Activated CD4-positive, alpha-beta T cell treated with anti-CD3 and anti-CD28 coated beads for 1 hour (primary cell): ENCODE data around the gene HOOK2.

Experiments
- DNase-seq: peaks from one replicate; pipeline ENCODE4 v3.0.0-alpha.2; 2020

Gene HOOK2

DNA sequence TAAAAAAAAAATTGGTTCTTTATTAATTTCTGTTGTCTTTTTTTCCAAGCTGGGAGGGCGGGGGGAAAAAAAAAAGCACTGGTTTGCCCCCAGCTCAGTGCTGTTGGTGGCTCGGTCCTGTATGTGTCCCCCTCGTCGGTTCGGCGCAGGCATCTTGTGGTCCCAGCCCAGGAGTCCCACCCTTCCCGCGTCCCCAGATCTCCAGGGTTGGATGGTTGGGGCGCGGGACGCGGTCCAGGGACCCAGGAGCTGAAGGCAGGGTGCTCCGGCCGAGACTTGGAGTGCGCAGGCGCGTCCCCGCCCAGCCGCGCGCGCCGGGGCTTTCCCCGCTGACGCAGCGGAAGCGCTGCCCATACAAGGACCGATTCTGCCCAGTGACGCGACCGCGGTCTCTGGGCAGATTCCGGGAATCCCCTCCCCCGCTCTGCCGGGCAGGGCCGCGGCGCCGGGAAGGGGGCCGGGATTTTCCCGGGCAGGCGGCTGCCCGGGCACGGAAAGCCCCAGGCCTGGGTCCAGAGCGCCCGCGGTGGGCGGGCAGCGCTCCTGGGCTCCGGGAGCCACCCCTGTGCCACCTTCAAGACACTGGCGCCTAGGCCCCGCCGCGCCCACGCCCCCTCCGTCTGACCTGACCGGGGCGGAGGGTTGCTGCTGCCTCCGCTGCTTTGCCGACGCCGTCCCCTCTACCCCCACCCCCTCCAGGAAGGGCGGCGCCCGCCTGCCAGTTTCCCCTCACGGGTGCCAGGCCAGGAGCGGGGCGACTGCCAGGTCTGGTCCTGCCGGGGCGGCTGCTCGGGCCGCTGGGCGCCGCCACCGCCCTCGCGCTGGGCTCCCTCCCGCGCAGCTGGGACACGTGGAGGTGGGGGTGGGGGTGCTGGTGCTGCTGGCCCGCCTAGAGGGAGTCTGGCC is 18.2 kb upstream of the HOOK2 start:
- DNase-seq, result peak; percentile 94

- no peak for DNase-seq
These were observed 17.5 kb upstream of the HOOK2 start for GRCh38 chr19:12792853-12793289.

- peak; percentile 64 for DNase-seq
These were observed 16.9 kb upstream of the HOOK2 start for GRCh38 chr19:12792051-12792852.

GRCh38 chr19:12791345-12792050 is 16.1 kb upstream of the HOOK2 start, which contains the start of gene JUNB:
TSS of gene JUNB (plus strand) at chr19:12791486. CDS start at chr19:12791772, 286 bp downstream.
- DNase-seq, result peak; percentile 99

DNA sequence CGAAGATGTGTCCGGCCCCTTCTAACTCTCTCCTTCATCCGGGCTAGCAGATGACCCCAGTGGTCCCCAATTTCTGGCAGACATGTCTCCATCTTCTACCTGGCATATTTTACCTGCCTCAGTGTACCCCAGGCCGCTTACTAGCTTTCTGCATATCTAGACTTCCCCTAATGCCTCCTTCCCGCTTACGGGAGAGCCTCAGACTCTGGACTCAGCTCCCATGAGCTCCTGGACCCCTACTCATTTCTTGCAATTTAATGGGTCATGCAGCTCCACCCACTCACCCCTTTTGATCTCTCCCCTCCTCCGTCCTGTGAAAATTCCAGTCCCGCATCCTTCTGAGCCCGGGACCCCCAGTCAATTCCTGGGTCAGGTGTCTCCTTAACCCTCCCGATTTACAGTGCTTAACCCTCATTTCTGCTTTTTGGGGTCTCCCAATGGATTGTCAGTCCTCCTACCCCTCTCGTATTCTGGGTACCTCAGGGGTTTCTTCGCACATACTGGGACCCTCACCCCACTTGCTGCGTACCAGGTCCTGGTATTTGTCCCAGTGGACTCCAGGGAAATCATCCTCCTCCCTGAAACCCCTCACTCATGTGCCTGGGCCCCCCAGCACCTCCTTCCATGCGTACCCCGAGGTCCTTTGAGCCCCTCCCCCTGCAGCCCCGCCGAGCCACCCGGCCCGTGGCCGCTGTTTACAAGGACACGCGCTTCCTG is 15.4 kb upstream of the HOOK2 start:
- no peak for DNase-seq

- DNase-seq, result peak; percentile 82
These were observed 14.7 kb upstream of the HOOK2 start for GRCh38 chr19:12789904-12790619.

DNA sequence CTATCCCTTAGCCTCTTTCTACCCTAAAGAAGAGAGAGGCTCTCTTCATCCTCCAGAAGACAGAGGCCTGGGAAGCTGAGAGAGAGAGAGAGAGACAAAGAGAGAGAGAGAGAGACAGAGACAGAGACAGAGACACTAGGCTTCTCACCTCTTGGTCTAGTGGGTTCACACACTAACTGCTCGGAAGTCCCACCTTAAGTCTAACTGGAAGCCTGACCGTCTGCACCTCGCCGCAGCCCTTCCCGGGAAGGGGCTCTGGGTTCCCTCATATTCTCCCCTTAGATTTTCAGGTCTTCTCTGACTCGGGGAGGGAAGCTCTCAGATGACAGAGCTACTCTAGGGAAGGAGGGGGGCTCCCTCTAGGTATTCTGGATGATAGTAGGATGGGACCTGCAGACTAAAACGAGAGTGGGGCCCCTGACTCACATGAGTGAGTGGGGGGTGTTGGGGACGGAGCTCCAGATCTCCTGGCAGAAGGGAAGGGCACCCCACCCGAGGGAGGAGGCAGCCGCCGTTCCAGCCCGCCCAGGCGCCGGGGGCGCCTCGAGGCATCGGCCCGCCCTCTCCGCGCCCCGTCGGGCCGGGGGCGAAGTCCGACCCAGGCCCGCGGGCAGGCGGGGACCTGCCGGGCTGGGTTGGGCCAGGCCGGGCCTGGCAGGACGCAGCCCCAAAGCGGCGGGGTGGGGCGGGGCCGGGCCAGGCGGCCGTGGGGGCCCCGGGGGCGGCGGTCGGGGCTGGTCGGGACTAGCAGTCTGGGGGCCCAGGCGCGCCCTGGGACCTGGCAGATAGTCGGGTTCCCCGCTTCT is 13.9 kb upstream of the HOOK2 start:
- no peak for DNase-seq

DNA sequence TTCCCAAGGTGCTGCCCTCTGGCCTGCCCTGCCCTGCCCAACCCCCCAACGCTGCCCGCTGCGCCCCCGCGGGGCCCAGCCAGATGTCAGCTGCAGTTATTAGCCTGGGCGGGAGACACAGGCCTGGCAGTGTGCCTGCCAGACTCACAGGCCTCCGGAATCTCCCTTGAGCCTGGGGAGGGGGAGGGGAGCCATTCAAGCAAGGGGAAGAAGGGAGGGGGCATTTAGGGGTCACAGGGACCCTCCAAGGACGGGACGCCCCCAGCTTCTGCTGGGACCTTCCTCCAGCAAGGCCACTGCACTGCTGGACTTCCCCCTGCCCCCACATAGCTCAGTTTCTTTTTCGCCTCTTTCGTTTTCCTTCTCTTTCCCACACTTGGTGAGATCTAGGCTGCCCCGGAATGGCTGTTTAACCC is 13.3 kb upstream of the HOOK2 start:
- DNase-seq, result no peak

DNA sequence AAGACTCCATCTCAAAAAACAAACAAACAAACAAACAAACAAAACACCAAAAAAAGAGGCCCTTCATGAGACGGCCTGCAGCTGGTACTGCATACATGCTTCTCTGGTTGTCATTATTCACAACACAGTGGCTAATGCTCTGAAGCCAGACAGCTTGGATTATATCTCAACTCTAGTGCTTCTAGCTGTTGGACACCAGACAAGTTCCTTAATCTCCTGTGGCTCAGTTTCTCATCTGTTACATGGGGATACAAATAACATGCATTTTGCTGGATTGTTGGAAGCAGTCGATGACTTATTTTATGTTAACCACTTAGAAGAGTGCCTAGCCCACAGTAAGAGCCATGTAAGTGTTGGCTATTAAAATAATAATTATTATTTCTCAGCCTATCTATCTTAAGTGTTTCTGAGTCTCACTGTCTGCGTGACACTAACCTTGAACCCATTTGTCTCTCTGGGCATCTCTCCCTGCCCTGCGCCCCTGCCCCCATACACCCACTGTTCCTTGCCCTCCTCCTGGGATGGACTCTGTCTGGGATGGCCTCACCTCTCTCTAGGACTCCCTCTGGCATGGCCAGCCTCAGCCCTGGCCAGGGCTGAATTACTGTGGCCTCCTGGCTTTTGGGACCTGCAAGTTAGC is 12.8 kb upstream of the HOOK2 start:
- DNase-seq, result no peak

DNA sequence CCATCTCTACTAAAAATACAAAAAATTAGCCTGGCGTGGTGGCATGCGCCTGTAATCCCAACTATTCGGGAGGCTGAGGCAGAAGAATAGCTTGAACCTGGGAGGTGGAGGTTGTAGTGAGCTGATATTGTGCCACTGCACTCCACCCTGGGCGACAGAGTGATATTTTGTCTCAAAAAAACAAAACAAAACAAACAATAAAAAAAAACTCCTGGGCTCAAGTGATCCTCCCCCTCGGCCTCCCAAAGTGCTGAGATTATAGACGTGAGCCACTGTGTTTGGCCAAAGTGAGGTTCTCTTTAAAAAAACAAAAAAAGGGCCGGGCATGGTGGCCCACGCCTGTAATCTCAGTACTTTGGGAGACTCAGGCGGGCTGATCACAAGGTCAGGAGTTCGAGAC is 12.1 kb upstream of the HOOK2 start:
- DNase-seq, result no peak

- DNase-seq, result no peak
These were observed 11.6 kb upstream of the HOOK2 start for GRCh38 chr19:12786952-12787351.

GRCh38 chr19:12786141-12786870 is 11.0 kb upstream of the HOOK2 start:
- no peak for DNase-seq

DNA sequence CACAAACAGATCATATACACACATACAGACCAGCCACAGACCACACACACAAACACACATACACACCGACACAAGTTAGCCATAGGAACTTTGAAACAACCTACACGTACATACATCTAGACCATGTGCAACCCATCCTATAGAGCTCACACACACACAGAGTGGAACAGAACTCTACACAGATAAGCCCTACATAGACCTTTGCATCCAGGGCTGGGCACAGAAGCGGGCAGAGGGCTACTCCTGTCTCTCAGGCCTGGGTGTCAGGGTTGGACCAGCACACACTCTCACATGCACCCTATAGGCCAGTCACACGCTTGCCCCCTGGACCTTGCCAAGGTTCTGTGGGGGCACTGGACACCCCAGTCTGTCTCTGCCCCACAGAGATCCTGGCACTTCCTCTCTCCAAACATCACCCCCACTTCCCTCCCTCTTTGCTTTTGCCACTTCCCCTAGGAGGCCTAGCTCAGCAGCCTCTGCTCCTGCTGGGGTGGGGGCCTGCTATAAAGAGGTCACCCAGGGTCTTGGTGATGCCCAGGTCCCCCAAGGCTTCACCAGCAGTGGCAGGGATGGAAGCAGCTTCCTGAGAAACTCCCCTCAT is 10.2 kb upstream of the HOOK2 start:
- no peak for DNase-seq

DNA sequence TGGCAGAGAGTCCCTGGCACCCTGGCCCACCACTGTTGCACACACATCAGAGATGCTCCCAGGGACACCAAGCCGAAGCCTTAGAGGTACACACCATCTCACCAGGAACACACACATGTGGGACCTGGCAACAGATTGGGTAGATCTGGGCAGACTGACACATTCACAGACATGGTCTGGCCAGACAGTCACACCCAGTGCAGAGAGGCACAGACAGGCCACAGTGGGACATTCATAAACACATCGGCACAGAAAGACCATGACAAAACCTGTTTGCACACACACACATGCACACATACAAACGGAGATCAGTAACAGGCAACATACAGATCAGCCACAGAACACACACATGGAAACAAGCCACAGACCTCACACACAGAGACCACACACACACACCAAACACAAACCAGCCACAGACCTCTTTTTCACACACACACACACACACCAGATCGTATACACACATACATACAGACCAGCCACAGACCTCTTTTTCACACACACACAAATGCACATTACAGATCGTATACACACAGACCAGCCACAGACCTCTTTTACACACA is 9.6 kb upstream of the HOOK2 start:
- DNase-seq, result no peak

GRCh38 chr19:12784394-12784870 is 9.1 kb upstream of the HOOK2 start:
- DNase-seq, result no peak

- no peak for DNase-seq
These were observed 8.6 kb upstream of the HOOK2 start for GRCh38 chr19:12783849-12784393.

GRCh38 chr19:12783291-12783848 is 8.0 kb upstream of the HOOK2 start:
- DNase-seq, result no peak
